GM13977 (cell line): ENCODE data around the gene ZNF580.
A peak's percentile ranks its signal among the peaks of the same experiment; 100 is the strongest.

Experiments used
- DNase-seq: peaks from one replicate; pipeline ENCODE4 v3.0.0; 2012; ENCODE audit warnings: low spot score
- CTCF ChIP-seq: IDR thresholded peaks from 2 replicates; pipeline ENCODE4 v1.5.1; 2012; ENCODE audit warnings: mild to moderate bottlenecking, control low read depth; ENCODE audit not compliant: insufficient read depth; ENCODE audit errors: extremely low read depth, missing control alignments
- in situ Hi-C: fragments of 300-500 bp; cut with MboI; formaldehyde crosslinking; loops from one replicate; pipeline ENCODE4 v1.12.0; 2022; ENCODE audit warnings: low sequenced_read_pairs, low pct_unique_long_range_greater_than_20kb, mixed read lengths, inconsistent platforms; ENCODE audit not compliant: unreplicated experiment

Gene ZNF580

GRCh38 chr19:55605637-55606470, 34.9 kb upstream of the ZNF580 start, which contains the start of gene ZNF865:
ZNF865 (plus strand) TSS chr19:55605647; CDS start chr19:55613619, 7,972 bp downstream.
- peak; percentile 83 for DNase-seq
- TF ChIP-seq CTCF = peak; percentile 84
- in situ Hi-C loops = loop anchor here (25.0 kb wide), 1 partner anchor 1144 kb away; the partner anchor contains the start of genes CDC42EP5 and LENG9

GRCh38 chr19:55606471-55606787, 34.4 kb upstream of the ZNF580 start:
- no peak for DNase-seq
- in situ Hi-C loops = loop anchor here (25.0 kb wide), 1 partner anchor 1144 kb away; the partner anchor contains the start of genes CDC42EP5 and LENG9
- peak; percentile 3 for TF ChIP-seq CTCF

GRCh38 chr19:55606817-55607216, 34.0 kb upstream of the ZNF580 start:
- in situ Hi-C loops = loop anchor here (25.0 kb wide), 1 partner anchor 1145 kb away; the partner anchor contains the start of genes CDC42EP5 and LENG9
- TF ChIP-seq CTCF = no peak
- no peak for DNase-seq

- no peak for TF ChIP-seq CTCF
- DNase-seq = no peak
- in situ Hi-C loops = loop anchor here (25.0 kb wide), 1 partner anchor 1147 kb away; the partner anchor contains the start of genes CDC42EP5 and LENG9
Observed at GRCh38 chr19:55609326-55609725, 31.5 kb upstream of the ZNF580 start.

- in situ Hi-C loops = loop anchor here (25.0 kb wide), 1 partner anchor 1149 kb away; the partner anchor contains the start of genes CDC42EP5 and LENG9
- no peak for DNase-seq
- TF ChIP-seq CTCF = no peak
Observed at GRCh38 chr19:55611300-55611982, 29.4 kb upstream of the ZNF580 start.

GRCh38 chr19:55611983-55612645, 28.7 kb upstream of the ZNF580 start:
- no peak for DNase-seq
- in situ Hi-C loops = loop anchor here (25.0 kb wide), 1 partner anchor 1150 kb away; the partner anchor contains the start of genes CDC42EP5 and LENG9
- TF ChIP-seq CTCF = no peak
